Neutrophil (primary cell): ENCODE results near the gene GBX1.

Source experiments
- H3K27ac ChIP-seq: fragments of 200-600 bp; sonication (generic); 2 replicates; pipeline ENCODE4 v1.5.1; 2016; ENCODE audit warnings: mild to moderate bottlenecking, moderate library complexity
- H3K27me3 ChIP-seq: fragments of 200-600 bp; sonication (generic); 2 replicates; pipeline ENCODE4 v1.6.0; 2016; ENCODE audit warnings: mild to moderate bottlenecking
- H3K36me3 ChIP-seq: fragments of 200-600 bp; sonication (generic); 2 replicates; pipeline ENCODE4 v1.5.1; 2017
- H3K4me1 ChIP-seq, 2 experiments: fragments of 200-600 bp in 1 of 2; sonication (generic) in 1 of 2; 1 replicate in 1 of 2; 2 replicates in 1 of 2; pipeline versions ENCODE4 v1.5.1 to v1.6.1; 2013 to 2016; ENCODE audit warnings: low read depth in 1 of 2, low read length in 1 of 2, mild to moderate bottlenecking in 1 of 2, moderate library complexity in 1 of 2; ENCODE audit not compliant: control insufficient read depth in 1 of 2, insufficient read depth in 1 of 2
- H3K4me3 ChIP-seq, 2 experiments: fragments of 200-600 bp in 1 of 2; sonication (generic) in 1 of 2; 1 replicate in 1 of 2; 2 replicates in 1 of 2; pipeline ENCODE4 v1.5.1; 2013 to 2016; ENCODE audit warnings: low read depth in 1 of 2, low read length in 1 of 2, mild to moderate bottlenecking in 1 of 2, moderate library complexity in 1 of 2
- H3K9me3 ChIP-seq: fragments of 200-600 bp; sonication (generic); 2 replicates; pipeline ENCODE4 v1.5.1; 2016
- TF ChIP-seq, protein P1 (sequence below): fragments of 200-600 bp; sonication (generic); IDR thresholded peaks from 2 replicates; pipeline ENCODE4 v1.5.1; 2016; ENCODE audit warnings: antibody characterized with exemption

The GBX1 gene

DNA sequence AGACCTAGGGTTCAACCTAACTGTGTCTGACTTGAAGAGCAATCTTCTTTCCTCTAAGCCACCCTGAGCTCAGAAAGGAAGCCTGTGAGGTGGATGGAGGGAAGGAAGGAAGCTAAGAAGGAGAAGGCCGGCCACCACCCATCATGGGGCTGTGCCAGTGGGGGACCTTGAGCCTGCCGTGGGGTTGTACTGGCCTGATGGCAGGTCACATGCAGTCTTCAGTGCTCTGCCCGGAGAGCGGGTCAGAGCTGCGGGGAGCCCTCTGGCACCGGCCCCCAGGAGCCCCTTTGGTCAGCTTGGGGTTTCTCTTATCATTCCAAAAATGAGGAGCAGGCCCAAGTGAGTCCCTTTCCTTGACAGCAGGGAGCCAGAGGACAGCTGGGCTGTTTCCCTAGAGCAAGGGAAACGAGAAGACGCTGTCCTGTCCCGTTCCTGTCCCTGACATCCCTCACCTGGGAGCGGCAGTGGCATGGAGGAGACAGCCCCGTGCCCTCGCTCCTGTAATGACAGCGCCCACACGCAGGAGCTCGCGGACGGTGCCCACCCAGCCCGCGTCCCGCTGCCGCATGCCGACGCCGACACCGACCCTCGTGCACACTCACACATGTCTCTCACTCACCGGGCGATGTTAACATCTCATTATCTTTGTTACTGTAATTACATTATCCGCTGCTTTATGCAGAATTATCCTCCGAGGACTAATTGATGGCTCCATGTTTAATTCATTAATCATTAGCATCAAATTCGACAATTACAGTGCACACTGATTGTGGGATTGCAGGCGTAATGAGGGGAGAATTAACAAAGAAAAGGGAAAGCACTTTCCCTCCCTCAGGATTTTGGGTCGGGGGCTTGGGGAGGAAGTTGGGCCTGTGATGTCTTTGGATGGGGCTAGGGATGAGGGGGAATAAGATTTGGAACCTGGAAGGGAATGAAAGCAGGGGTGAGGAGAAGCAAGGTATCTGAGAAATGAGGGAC lies 31.3 kb downstream of the GBX1 start:
- Histone ChIP-seq H3K27ac (no peak overlapping the region), H3K36me3 (peaks cover 12% of the 10 kb centered on the region), H3K4me1 (no peaks in the 10 kb centered on the region), H3K27me3 (no peaks in the 10 kb centered on the region), H3K4me3 (no peak overlapping the region), H3K9me3 (no peaks in the 10 kb centered on the region)
- TF ChIP-seq, protein P1, sequence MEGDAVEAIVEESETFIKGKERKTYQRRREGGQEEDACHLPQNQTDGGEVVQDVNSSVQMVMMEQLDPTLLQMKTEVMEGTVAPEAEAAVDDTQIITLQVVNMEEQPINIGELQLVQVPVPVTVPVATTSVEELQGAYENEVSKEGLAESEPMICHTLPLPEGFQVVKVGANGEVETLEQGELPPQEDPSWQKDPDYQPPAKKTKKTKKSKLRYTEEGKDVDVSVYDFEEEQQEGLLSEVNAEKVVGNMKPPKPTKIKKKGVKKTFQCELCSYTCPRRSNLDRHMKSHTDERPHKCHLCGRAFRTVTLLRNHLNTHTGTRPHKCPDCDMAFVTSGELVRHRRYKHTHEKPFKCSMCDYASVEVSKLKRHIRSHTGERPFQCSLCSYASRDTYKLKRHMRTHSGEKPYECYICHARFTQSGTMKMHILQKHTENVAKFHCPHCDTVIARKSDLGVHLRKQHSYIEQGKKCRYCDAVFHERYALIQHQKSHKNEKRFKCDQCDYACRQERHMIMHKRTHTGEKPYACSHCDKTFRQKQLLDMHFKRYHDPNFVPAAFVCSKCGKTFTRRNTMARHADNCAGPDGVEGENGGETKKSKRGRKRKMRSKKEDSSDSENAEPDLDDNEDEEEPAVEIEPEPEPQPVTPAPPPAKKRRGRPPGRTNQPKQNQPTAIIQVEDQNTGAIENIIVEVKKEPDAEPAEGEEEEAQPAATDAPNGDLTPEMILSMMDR, result no peak

DNA sequence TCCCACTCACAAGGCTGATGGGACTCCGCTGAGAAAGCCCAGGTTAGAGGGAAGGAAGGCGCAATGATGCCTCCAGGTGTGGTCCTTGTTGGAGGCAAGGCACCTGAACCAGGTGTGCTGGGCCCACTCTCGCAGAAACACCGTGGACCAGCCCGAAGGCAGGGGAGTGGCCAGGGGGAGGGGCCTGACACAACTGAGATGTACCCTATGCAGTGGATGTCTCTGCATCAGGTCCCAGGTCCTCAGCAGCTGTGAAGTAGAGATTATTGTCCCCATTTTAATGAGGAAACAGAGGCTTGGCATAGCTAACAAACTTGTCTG lies 32.0 kb downstream of the GBX1 start:
- no peak overlapping the region for H3K4me3 ChIP-seq
- H3K9me3 ChIP-seq, result no peaks in the 10 kb centered on the region
- H3K27me3 ChIP-seq, result no peaks in the 10 kb centered on the region
- no peak overlapping the region for H3K27ac ChIP-seq
- no peaks in the 10 kb centered on the region for H3K4me1 ChIP-seq
- H3K36me3 ChIP-seq, result peaks cover 12% of the 10 kb centered on the region
- TF ChIP-seq, protein P1, result no peak

DNA sequence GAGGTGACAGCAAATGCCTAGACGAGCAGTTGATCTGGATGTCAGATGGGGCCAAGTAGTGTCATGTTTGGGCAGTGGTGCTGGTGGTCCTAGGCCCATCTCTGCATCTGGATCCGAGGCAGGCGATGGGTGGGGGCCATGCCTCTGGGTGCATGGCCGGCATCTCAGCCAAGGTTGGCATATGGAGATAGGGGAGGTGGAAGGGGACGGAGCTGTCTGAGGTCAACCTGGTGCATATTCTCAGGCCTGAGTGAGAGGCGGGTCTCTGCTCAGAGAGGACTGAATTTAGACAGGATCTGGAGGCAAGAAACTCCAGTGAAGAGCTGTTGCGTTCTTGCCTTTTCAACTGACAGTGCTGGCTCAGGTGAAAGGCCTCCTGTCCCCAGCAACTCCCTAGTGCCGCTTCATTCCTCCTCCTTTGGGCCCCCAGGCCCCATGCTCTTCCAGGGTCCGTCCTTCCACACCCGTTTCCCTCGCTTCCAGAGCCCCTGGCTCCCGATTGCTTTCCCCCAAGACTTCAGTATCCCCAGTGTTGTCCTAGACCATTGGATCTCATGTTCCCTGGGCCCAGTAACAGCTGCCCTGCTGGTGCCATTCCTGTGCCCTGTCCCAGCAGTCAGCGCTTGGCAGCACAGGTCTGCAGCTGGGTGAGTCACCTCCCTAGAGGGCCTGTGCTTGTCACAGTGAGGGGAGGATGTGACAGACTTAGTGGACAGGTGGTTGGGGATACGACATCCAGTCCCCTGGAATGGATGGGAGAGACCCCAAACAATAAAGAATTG lies 32.6 kb downstream of the GBX1 start:
- Histone ChIP-seq H3K9me3 (no peaks in the 10 kb centered on the region), H3K36me3 (peaks cover 12% of the 10 kb centered on the region), H3K4me3 (no peak overlapping the region), H3K27me3 (no peaks in the 10 kb centered on the region), H3K4me1 (no peaks in the 10 kb centered on the region), H3K27ac (no peak overlapping the region)
- TF ChIP-seq, protein P1, result no peak

DNA sequence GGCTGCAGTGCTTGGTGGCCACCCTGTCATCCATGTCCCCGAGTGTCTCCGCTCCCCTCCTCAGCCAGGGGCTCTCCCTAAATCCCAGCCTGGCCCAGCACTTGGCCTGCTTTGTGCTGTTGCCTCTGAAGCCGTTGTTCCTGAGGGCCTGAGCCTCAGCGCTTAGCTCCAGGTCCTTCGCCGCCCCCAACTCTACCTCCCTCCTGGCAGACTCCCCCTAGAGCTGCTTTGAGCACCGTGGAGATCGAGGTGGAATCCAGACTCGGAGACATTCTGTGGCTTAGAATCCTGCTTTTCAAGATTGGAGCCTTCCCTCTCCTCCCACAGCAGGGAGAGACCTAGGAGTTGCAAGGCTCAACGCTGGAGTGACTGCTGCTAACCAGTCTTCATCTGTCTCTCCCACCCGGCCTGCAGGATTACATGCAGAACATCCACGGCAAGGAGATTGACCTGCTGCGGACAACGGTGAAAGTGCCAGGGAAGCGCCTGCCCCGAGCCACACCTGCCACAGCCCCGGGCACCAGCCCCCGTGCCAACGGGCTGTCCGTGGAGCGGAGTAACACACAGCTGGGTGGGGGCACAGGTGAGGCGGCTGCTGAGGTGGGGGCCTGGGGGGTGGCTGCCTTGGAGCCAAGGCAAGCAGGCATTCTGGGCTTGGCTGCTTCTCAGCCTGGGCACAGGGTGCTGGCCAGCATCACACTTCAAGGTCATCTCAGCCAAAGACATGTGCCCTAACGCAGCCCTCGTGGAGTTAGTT lies 33.3 kb downstream of the GBX1 start:
- H3K9me3 ChIP-seq, result no peaks in the 10 kb centered on the region
- no peaks in the 10 kb centered on the region for H3K4me1 ChIP-seq
- no peaks in the 10 kb centered on the region for H3K27me3 ChIP-seq
- no peak overlapping the region for H3K4me3 ChIP-seq
- peaks cover 14% of the 10 kb centered on the region for H3K36me3 ChIP-seq
- TF ChIP-seq, protein P1, result no peak
- no peak overlapping the region for H3K27ac ChIP-seq

DNA sequence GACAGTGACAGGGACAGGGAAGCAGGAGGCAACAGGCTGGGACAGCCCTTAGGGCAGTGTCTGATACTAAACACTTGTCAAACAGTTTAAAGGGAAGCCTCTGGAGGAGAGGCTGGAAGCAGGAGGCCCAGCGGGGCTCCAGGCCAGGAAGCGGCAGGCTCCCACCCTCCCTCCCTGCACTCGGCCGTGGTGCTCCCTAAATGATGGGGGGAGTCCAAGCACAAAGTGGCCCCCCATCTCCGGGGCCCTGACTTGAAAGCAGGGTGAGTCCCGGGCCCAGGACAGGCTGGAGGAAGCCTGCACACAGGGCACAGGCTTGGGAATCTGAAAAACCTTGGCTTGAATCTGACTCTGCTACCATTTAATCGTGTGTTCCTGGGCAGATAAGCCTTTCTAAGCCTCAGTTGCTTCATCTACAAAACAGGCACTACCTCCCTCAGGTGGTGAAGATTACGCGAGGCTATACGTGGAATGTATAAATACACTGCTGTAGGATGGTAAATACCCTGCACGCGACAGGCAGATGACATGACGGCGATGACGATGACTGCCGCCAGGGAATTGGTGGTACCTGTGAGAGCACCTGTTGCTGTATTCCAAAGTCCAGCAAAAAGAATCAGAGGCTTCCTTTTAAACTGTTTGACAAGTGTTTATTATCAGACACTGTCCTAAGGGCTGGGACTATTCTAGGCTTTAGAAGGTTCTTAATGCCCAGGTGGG lies 34.1 kb downstream of the GBX1 start:
- Histone ChIP-seq H3K36me3 (peaks cover 15% of the 10 kb centered on the region), H3K4me1 (no peaks in the 10 kb centered on the region), H3K27ac (no peak overlapping the region), H3K27me3 (no peaks in the 10 kb centered on the region), H3K4me3 (no peak overlapping the region), H3K9me3 (no peaks in the 10 kb centered on the region)
- TF ChIP-seq, protein P1, result no peak
